NCI-H187 (cell line): ENCODE measurements around the gene NEURL3.
"Not testable (repeated sequence)": the region's sequence is repeated elsewhere in the genome, so short reads cannot be mapped to it uniquely, and the experiment has no call there.

Source experiments
- DNase-seq, 2 experiments: peaks; one replicate each; lab custom pipeline; 2025; lab: John Stamatoyannopoulos, UW

NEURL3 gene, protein sequence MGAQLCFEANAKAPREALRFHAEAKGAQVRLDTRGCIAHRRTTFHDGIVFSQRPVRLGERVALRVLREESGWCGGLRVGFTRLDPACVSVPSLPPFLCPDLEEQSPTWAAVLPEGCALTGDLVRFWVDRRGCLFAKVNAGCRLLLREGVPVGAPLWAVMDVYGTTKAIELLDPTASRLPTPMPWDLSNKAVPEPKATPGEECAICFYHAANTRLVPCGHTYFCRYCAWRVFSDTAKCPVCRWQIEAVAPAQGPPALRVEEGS

DNA sequence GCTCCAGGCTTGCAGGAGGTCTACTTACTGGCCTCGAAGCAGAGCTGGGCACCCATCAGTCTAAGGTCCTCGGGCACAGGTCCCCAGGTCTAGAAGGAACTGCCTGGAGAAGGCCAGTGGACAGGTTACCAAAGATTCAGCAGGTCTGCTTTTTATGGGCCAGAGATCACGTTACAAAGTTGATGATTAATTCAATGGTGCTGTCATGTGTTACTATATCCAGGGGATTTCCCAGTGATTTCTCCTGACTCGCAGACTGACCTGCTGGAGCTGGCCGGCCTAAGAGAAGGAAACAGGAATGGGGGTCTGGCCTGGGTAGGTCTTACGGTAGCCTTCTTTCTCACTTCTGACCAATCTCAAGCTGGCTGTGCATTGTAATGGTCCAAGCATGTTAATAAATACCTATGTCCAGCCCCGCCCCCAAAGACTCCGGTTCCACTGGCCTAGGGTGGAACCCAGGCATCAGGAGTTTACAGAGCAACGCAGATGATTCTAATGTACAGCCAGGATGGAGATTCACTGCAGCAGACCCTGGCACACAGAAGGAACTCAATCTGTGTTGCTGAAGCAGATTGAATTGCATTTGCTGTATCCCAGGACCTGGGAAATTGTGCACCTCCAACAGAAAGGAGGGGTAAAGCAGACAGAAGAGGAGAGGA is at the start of gene NEURL3:
NEURL3 (minus strand) TSS at position 127 of the 659 bp plus-strand sequence; CDS start at position 56, 71 bp downstream.
- DNase-seq, result no peak

DNA sequence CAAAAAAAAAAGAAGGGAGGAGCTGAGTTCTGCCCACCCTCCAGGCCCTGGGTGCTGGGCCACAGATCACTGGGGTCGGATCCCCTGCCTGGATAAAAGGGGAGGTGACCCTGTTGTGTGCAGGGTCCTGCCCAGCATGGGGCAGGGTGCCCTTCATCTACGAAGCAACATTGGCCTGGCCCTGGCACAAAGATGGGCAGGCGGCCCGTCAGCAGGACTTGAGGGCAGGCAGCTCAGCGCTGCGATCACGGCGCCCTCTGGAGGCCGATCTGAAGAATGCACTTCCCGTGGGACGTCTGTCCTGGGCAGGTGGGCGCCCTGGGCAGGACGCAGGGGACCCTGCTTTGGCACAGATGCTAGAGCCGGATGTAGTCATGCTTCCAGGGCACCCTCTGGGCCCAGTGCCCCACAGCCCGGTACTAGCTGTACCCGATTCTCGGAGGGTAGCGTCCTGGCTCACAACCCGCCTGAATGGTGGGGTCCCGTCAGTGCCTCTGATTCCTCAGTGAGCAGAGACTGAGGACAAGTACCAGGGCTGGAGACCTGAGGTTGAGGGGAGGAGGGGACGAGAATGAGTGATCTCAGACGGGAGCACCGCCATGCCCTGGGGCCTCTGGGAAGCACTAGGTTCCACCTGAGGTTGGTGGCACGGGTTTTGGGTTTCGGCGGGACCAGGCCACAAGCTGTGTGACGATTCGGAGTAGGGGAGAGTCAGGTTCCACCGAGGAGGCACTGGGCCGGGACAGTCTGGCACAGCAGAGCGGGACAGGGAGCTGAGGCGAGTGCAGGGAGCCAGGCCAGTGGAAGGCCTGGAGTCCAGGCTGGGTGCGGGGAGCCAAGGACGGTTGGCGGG is 49.4 kb upstream of the NEURL3 start:
- no peak for DNase-seq

DNA sequence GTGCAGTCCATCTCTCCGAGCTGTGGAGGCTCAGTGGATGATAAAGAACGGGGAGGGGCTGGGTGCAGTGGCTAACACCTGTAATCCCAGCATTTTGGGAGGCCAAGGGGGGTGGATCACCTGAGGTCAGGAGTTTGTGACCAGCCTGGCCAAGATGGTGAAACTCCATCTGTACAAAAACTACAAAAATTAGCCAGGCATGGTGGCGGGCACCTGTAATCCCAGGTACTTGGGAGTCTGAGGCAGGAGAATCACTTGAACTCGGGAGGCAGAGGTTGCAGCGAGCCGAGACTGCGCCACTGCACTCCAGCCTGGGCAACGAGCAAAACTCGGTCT is 48.8 kb upstream of the NEURL3 start:
- not testable (repeated sequence) for DNase-seq

DNA sequence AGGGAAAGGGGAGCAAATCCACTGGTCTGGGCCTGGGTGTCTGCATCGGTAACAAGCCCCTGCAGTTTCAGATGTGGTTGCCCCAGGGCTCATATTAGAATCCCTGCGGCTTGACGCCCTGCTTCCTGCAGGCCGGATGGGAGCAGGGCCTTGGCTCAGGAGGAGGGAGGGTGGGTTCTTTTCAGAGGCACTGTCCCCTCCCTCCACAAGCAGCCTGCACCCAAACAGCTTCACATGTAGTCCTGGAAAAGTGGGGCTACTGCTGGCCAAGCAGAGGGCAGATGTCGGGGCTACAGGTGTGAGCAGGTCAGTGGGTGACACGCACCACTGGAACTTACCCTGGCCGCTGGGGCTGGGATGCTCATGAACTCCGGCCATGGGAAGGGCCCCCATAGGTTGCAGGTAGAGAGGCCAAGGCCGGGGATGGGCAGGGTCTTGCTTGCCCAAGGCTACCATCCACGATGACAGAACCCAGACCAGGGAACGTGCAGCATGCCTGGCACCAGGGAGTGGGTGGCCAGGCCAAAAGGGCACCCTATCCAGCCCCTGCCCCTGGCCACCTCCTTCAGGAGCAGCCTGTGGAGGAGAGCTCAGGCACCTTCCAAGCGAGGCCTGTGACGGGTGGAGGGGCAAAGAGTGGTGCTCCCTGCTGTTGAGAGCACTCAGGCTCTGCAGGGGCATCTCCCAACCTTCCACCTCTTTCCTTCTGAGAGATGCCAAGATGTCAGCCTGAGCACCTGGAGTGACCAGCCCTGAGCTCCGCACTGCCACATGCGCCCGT is 48.2 kb upstream of the NEURL3 start:
- DNase-seq, result no peak

DNA sequence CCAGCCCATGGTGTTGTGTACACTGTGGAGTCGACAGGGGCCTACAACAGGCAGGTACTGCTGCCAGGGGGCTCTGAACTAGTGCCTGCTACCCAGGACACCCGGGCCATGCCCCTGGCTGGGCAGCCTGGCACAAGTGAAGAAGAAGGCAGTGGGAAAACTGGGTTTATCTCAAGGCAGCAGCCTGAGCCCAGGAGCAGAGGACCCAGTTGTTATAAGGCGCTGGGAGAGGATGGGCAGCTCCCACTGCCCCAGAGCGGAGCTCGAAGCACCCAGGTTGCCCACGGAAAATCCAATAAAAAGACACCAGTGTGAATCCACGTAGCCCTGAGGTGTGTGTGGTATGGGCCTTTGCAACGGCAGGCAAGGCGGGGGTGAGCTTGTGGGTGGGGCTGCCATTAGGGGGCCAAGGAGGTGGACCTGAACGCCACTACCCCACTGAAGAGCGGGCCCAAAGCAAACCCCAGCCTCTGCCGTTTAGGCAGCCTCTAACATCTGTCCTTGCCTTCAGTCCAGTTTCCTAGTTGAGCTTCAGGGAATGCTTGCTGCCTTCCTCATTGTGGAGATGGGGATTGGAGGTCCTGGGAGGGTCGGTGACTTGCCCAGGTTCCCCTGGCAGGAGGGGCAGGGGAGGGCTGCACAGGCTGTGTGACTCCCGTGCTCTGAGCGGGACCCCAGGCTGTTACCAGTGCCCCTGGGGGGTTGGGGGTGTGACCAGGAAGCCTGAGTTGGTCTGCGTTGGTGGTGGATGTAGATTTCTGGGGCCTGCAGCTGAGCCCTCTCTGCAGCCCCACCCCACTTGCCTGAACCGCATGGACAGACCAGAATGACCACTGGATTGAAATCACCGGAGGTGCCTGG is 47.4 kb upstream of the NEURL3 start:
- DNase-seq, result no peak

DNA sequence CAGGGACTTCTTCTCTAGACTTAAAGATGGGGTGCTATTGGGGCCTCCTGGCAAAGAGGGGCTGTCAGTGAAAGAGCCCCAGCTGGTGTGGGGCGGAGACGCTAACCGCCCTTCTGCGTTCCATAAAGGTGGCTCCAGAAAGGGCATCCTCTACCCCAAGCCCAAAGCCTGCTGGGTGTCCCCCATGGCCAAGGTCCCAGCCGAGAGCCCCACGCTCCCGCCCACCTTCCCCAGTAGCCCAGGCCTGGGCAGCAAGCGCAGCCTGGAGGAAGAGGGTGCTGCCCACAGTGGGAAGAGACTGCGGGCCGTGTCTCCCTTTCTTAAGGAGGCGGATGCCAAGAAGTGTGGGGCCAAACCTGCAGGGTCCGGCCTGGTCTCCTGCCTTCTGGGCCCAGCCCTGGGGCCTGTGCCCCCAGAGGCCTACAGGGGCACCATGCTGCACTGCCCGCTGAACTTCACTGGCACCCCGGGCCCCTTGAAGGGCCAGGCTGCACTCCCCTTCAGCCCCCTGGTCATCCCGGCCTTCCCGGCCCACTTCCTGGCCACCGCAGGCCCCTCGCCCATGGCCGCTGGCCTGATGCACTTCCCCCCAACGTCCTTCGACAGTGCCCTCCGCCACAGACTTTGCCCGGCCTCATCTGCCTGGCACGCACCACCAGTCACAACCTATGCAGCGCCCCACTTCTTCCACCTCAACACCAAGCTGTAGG is 46.6 kb upstream of the NEURL3 start:
- DNase-seq, result no peak

DNA sequence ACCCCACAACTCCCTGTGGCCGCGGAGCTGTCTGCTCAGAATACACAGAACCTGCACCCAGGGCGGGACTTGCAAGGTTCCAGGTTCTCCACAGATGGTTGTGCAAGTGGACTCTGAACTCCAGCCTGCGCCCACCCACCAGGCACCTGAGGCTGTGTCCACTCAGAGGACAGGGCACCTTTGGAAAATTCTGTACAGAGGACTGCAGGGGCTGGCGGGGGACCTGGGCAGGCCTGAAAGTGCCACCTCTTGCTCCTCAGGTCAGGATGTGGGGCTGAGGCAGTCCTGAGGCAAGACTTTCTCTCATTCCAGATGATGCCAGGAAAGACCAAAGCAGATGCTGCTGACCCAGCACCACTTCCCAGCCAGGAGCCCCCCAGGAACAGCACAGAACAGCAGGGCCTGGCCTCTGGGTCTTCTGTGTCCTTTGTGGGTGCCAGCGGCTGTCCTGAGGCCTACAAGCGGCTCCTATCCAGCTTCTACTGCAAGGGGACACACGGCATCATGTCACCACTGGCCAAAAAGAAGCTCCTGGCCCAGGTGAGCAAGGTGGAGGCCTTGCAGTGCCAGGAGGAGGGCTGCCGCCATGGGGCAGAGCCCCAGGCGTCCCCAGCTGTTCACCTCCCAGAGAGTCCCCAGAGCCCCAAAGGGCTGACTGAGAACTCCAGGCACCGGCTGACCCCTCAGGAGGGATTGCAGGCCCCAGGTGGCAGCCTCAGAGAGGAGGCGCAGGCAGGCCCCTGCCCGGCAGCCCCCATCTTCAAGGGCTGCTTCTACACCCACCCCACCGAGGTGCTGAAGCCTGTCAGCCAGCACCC is 45.8 kb upstream of the NEURL3 start:
- no peak for DNase-seq

DNA sequence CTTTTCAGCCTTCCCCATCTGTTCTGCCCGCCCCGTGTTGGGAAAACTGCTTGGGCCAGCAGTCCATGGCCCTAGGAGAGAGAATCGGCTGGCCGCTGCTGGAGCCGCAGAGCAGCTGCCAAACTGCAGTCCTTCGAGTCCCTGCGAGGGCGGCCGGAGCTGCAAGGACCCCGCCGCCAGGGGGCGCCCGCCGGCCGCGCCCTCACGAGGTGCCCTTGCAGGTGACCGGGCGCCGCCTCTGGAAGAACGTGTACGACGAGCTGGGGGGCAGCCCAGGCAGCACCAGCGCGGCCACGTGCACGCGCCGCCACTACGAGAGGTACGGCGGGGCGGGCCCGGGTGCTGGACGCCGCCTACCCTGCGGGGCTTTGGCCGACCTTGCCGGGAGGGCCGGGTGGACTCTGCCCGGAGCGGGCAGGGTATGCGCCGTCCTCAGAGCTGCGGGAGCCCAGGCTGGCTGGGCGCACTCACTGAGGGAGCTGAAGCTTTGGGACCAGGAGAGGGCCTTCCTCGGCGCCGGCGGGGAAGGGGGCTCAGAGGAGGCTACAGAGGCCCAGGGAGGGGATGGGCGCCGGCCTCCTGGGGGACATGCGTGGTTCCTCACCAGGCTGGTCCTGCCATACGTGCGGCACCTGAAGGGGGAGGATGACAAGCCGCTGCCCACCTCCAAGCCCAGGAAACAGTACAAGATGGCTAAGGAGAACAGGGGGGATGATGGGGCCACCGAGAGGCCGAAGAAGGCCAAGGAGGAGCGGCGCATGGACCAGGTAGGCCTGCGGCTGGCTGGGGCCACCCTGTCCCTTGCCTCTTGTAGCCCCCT is 45.0 kb upstream of the NEURL3 start:
- no peak for DNase-seq

DNA sequence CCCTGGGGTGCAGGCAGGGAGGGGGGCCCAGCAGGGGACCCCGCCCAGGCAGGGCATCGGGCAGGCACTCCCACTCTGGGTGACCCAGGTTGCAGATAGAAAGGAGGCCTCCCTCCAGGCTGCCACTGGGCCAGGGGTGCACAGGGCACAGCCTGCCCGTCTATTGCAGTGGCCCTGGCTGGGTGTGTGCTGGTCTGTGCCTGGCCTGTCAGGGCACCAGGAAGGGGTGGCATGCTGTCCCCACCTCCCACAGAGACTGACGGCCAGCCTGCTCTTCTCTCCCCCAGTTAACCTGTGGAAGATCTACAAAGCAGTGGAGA is 44.3 kb upstream of the NEURL3 start:
- DNase-seq, result no peak

DNA sequence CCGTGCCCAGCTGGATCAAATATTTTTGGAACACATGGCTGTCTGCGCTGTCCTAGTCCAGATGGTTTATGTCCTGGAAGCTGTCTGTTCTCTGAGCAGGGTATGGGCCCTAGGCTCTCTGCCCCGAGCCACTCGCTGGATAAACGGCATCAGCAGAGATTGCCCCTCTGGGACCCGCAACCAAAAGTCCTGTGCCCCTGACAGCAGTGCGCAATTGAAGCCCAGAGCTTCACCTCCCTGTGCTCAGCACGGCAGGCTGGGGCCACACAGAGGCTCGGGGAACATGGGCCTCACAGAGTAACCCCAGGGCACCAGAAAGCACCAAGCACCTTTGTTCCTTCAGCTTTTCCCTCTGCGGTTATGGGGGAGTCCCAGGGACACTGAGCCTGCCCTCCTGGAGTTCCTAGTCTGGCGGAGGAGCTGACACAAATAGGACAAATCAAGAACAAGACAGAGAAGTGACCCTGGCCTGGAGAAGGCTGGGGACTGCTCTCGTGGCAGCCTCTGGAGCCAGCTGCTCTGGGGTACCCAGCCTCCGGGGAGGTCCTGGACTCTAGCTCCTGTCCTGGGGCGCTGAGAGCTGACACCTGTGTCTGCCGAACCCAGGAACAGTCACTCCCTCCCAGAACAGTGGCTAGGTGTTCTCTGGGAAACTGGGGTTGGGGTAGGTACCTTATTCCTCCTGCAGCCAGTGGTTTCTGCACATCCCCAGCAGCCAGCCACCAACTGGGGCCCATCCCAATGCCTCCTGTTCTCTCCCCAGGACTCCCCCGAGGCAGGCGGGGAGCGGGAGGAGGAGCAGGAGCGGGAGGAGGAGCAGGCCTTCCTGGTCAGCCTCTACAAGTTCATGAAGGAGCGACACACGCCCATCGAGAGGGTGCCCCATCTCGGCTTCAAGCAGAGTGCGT is 43.7 kb upstream of the NEURL3 start:
- DNase-seq, result no peak

DNA sequence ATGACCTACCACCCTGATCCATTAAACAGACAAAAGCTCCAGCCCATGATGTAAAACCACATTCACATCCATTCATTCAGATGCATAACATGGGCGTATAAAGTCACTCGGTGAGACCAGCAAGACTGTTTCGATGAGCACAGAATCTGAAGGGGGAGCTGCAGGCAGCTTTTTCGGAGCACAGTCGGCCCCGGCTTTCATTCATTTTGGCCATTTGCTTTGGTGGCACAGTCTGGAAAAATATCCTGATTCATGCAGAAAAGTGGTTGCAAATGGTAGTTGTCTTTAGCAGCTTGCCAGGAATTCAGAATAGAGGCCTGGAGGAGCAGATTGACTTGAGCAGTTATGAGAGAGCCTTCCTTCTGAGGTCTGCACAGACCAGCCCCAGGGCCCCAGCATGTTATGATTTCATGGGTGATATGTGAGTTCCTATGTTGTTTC is 42.6 kb upstream of the NEURL3 start:
- DNase-seq, result no peak

DNA sequence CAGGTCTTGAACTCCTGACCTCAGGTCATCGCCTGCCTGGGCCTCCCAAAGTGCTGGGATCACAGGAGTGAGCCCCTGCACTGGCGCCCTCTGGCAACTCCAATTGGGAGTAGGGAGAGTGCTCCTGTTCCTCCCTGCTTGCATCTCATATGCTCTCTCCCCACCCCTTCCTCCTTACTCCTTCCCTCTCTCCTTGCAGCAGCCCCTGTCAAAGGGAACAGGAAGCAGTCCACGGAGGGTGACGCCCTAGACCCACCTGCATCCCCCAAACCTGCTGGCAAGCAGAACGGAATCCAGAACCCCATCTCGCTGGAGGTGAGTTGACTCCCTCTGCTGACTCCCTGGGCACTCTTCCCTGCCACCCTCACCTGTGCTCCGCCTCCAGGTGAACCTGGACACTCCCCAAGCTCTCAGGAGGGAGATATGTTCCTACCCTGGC is 42.1 kb upstream of the NEURL3 start:
- no peak for DNase-seq

DNA sequence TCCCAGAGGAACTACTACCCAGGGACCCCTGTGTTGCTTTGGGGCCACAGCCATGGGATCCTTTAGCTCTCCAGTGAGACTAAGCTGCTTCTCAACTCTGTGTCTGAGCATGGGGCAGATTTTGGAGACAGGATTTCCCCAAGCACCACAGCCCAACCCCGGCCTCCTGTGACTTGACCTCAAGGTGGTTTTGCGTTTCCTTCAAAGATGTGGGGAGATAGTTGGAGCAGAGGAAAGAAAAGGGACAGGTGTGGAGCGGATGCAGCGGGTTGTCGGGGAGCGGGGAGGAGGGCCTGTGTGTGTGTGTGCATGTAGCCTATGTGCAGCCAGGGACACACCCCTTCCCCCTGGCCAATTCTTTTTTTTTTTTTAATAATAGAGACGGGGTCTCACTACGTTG is 41.6 kb upstream of the NEURL3 start:
- DNase-seq, result no peak

DNA sequence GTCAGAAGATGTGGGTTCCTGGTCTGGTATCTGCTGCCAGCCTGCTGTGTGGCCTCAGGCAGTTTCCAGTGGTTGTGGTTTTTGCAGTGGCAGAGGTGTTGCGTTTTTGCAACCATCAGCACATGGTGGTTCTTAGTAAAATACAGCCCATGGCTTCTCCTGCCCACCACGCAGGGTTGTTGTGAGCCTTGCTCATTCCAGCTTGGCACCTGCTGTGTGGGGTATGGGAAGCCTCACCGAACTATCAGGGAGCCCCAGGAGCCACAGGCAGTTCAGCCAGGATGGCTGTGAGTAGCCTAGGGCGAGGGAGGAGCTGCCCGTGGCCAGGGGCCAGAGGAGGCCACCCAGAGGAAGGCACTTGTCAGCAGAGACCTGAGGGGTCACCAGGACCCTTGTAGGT is 41.2 kb upstream of the NEURL3 start:
- no peak for DNase-seq

DNA sequence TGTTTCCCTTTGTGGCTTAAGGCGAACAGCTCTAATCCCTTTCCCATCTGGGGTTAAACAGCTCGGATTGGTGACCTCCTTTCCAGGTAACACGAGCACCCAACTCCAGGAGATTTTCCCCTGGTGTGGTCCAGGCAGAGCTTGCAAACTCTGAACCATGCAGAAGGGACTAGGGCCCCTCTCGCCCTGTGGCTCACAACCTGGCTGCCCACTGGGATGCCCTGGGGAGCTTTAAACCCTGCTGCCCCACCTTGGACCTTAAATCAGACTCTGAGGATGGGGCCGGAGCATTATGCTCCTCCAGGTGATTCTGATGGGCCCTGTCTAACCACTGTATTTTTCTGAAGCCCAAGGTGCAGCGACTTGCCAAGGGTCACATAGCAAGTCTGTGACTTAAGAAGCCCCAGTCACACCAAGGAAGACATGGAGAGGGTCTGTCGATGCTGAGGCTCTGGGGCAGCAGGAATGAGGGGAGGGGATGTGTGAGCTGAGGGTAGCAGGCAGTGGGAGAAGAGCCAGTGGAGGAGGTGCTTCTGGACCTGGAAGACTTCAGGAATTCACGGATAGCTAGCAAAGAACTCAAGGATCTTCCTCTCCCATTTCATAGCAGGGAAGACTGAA is 37.3 kb upstream of the NEURL3 start:
- no peak for DNase-seq

DNA sequence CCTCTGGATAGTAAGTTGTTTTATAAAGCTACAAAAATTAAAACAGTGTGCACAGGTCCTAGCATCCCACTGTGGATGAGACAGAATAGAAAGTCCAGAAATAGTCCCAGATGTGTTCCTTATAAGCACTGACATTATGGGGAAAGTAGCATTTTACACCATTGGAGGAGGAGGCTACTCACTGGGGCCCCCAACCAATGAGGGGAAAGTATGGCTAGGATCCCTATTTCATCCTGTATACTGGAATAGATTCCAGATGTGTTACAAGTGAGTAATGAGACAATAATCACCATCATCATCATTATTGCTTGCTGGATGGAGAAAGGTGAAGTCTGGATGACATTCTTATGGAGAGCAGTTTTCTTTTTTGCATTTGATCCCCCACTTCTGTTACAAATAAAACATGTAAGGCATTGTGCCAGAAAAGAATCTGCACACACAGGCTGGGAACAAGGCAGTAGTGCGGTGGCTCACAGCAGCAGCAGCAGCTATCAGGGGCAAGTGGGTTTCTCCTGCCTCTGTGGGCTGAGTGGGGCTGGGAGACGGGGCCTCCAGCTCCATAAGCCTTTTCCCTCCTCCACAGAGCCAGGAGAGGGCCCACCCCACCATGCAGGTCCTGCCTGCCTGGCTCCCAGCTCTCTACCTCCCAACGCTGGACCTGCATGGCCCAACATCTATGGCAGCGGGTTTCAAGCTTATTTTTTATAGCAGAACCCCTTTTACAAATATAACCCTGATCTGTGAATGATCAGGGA is 36.4 kb upstream of the NEURL3 start:
- no peak for DNase-seq

DNA sequence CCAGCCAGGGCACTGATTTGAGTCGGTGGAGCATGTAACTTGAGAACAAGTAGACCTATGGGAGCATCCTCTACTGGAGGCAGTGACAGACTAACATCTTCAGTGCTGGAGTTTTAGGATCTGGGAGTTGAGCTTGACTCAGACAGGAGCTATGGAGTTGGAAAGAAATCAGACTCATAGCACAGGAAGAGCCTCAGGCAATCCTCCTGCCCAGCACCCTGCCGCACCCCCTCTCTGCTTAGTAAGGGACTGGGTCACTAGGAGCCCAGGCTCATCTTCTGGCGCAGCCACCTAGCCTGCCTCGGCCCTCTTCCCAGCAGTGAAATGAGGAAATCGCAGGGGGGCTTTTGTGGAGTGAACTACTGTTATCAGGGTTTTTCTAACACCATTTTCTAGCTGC is 35.0 kb upstream of the NEURL3 start:
- no peak for DNase-seq
